GM18873 (cell line): ENCODE results near the gene MEIOB.
"Not testable (repeated sequence)": the region's sequence is repeated elsewhere in the genome, so short reads cannot be mapped to it uniquely, and the experiment has no call there.

ENCODE experiments used
- ATAC-seq: cut with Tn5 transposase; IDR thresholded peaks from one replicate; pipeline ENCODE4 v1.9.1; 2021; ENCODE audit warnings: mild to moderate bottlenecking, moderate library complexity, moderate number of reproducible peaks; ENCODE audit not compliant: unreplicated experiment, low FRiP score

The MEIOB gene

DNA sequence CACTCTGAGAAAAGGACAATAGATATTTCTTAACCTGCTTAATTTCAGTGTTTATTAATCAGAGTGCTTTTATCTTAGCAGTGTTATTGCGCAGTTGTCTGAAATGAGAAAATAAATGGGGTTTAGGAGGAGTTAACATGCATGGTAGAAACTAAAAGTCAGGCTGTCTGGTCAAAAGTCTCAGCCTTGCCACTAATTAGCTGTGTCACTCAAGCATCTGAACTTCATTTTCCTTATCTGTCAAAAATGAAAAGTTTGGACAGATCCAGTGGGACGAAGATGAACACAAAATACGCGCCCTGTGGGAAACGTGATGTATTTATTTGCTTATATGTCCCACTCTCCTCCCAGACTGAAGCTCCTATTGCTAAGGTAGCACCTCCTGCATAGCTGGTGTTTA lies 6.3 kb upstream of the MEIOB start:
- no peak for ATAC-seq

DNA sequence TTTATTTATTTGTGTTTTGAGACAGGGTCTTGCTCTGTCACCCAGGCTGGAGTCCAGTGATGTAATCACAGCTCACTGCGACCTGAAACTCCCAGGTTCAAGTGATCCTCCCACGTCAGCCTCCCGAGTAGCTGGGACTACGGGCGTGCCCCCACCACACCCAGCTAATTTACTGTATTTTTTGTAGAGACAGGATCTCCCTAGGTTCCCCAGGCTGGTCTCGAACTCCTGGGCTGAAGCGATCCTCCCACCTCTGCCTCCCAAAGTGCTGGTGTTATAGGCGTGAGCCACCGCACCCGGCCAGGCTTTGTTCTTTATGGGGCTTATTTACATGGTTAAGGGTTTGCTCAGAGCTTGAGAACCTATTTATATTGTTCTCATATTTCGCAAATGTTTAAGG lies 5.8 kb upstream of the MEIOB start:
- no peak for ATAC-seq

DNA sequence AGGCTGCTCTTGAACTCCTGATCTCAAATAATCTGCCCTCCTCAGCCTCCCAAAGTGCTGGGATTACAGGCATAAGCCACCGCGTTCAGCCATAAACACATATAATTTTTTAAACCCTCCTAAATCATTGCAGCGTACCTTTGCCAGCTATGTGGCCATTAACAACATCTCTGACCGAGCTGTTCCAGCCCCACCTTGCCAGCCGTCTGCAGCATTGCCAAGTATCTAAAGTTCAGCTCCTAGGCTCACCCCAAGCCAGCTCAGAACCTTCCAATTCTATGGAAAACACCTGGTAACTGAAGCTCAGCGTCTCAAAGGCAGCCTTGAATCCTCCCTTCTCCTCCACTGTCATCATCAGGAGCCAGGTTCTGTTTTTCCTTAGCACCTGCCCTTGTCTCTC lies 5.1 kb upstream of the MEIOB start:
- ATAC-seq: no peak

DNA sequence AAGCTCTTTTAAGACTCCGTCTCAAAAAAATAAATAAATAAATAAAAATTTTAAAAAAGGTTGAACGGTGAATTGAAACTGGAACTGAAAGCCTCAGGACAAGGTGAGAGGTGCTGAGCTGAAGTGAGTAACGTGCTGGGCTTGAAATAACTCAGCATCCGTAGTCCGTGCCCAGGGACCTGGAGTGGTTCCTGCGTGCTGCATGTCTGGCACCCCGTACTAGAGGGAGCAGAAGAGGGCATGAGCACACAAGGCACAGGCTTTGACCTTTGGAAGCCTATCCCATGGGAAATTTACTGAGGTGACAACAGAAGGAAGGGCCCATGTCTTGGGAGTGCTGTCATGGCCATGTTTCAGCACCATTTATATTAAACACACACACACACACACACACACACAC lies 4.5 kb upstream of the MEIOB start:
- ATAC-seq: no peak

DNA sequence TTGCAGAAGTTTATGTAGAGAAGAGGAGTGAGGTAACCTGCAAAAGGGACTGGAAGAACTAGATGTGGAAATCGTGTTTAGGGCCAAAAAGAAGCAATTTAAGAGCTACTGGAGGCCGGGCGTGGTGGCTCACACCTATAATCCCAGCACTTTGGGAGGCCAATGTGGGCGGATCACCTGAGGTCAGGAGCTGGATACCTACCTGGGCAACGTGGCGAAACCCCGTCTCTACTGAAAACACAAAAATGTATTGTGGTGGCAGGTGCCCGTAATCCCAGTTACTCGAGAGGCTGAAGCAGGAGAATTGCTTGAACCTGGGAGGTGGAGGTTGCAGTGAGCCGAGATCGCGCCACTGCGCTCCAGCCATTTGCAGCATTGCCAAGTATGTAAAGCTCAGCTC lies 4.1 kb upstream of the MEIOB start:
- ATAC-seq: not testable (repeated sequence)

DNA sequence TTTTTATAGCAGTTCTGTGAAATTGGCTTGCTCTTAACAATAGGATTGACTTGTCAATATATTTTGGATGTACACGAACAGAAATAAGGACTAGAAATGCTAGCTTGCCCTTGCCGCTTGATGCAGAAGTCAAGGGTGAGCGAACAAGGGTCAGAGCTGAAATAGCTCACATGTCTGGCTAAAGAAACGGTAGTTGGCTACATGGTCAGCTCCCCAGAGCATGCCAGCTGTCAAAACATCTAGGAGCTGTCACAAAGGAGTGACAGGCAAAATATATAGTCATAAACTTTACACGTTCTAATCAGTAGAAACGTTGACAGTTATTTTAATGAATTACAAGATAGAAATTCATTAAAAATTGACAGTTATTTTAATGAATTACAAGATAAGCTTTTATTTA lies 2.9 kb upstream of the MEIOB start:
- no peak for ATAC-seq

DNA sequence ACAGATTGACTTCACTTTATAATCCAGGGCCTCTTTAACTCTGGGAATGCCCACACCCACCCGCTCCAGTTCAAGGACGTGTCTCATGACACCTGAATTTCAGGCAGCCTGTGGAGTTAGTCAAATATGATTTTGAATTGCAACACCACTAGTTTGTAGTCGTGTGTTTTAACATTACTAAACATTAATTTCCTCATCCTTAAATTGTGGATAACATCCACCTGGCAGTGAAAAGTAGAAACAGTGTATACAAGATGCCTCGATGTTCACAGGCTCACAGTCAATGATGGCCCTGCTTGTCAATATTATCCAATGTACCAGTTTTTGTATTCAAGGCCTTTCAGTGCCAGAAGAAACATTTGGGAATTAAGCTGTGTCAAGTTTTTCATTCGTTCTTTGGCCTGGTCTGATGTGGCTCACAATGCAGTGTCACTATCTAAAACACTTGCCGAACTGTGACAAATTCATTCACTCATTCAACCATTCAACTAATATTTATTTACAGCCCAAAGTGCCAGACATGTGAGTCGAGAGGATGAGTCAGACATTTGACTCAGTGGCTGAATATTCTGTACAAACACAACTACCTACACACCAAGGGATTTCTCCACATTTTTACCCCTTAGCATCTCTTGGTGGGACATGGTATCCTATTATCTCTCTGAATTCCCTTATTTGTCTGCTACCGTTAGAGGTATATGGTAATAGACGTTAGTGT lies 1.4 kb downstream of the MEIOB start:
- no peak for ATAC-seq

DNA sequence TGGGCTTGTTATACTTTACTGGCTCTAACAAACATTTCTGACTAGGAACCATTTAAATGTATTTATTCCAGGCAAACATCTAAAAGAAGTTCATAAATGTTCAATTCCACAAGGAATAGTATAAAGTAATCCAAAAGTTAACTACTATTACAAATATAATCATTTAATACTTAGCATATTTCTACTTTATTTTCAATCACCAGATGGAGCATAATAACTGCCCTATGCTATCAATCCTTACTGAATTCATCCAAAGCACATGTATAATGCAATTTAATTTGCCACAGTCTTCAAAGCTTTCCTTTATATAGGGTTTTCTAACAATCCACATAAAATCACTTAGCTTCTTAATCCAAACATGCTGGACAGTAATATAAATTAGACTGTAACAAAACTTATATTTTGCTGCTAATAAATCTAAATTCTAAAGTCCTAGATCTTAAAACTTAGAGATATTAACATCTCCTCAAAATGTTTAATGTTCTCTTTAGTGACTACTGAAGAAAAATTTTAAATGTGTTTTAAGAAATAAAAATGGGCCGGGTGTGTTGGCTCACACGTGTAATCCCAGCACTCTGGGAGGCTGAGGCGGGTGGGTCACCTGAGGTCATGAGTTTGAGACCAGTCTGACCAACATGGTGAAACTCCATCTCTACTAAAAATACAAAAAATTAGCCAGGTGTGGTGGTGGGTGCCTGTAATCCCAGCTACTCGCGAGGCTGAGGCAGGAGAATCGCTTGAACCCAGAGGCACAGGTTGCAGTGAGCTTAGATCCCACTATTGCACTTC lies 5.9 kb downstream of the MEIOB start:
- no peak for ATAC-seq

DNA sequence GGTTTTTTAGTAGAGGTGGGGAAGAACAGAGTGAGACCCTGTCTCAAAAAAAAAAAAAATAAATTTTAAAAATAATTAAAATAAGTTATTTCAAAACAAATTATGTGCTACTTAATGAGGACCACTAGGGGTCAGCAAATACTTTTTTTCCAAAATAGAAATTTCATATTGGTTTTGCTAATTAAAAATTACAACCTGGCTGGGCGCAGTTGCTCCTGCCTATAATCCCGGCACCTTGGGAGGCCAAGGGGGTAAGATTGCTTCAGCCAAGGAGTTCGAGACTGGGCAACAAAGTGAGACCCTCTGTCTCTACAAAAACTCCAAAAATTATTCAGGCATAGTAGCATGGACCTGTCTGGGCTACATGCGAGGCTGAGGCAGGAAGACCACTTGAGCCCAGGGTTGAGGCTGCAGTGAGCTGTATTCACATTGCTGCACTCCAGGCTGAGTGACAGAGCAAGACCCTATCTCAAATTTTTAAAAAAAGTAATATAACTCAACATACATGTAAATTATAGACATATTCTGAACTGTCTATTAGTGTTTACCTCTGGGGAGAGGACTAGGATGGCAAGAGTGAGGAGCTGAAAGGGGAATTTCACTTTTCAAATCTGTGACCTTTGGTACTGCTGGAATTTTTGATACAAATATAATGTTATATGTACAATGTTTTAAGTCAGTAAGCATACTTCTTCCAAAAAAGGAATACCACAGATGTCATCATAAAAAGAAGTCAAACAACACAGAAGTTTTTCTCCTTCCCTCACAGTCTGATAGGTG lies 8.1 kb downstream of the MEIOB start:
- no peak for ATAC-seq

DNA sequence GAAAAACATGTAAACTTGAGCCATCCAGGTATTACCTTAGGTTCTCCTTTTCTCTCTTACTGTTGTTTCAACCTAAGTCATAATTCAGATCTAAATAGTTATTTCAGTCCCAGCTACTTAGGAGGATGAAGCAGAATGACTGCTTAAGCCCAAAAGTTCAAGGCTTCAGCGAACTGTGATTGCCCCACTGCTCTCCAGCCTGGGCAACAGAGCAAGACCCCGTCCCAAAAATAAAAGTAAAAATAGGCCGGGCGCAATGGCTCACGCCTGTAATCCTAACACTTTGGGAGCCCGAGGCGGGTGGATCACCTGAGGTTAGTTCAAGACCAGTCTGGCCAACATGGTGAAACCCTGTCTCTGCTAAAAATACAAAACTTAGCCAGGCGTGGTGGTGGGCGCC lies 9.6 kb downstream of the MEIOB start:
- no peak for ATAC-seq

DNA sequence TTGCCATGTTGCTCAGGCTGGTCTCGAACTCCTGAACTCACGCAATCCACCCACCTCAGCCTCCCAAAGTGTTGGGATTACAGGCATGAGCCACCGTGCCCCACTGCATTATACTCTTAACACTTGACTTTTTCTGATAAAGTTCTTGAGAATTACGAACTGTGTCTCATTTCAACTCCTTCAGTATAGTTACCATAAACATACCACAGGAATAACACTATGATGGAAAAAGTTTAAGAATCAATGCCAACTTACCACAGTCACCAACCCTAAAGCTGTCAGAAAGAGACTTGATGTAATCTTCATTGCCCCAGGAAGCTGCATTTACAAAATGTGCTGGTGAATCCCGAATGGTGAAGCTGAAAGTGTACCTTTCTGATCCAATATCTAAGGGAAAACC lies 10.2 kb downstream of the MEIOB start:
- ATAC-seq: no peak

DNA sequence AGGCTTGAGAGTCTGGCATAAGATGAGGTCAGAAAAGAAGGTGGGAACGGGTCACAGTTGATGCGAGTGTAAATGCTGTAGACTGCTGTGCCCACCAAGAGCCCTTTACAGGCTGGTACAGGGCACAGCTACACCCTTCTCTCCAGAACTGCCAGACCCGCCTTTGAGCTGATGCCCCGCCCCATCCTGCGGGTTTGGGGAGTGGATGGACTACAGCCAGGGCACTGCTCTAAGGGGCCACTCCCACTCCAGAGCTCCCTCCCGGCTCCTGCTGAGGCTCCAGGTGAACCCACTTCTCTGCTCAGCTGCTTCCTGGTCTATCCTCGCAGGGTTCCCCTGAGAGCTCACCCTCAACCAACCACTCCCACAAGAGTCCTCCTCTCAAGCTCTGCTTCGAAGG lies 12.3 kb downstream of the MEIOB start:
- no peak for ATAC-seq

DNA sequence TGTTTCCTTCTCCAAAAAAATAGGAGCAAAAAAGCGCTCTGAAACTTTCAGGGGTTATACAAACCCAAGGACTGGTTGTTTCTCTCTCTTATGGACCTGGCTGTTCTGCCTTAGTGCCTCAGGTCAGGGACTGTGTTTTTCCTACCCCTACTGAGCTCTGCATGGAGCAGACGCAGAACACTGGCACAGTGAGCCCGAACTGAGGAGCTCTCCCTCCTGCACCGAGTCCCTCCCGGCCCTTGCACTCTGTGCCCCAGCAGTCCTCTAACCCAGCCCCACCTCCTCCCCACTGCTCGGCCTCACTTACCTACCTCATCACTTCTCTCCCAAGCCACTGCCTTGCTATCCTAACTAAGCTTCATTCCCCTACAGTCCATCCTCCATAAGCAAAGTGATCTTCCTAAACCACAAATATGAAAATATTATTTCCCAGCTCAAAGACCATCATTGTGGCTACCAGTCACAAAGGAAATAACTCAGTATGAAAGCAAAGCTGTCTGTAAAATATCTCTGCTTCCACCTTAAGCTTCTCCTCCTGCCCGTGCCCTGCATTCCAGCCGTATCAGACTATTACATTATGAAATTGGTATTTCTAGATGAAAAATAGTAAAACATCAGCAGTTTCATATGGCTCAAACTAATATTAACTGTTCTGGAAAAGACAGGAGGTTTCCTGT lies 13.6 kb downstream of the MEIOB start:
- ATAC-seq: no peak

DNA sequence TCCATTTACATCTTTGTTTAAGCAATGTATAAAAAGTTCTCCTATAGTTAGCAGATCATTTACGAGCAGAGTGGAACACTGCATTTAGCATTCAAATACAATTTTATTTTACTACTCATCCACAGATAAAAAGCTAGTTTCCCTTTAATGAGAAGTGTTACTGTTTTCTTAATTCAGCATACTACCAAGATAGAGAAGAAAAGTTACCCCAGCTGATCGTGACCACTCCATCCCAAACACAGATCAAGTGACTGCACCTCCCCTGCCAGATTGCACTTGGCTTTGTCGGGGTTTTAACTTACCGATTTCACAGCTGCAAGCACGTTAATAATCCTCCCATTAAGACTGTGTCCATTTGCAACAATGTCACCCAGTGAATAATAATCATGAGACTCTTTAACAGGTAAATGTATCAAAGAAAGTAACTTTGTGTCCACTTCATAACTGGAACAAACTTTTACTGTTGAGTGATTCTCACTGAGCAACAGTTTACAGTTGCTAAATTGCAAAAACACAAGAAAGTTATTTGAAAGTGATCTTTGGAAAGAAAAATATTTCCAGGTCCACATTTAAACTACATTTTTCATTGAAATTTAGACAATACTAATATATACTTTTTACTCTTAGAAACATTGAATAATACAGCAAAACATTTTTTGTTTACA lies 14.4 kb downstream of the MEIOB start:
- ATAC-seq: no peak

DNA sequence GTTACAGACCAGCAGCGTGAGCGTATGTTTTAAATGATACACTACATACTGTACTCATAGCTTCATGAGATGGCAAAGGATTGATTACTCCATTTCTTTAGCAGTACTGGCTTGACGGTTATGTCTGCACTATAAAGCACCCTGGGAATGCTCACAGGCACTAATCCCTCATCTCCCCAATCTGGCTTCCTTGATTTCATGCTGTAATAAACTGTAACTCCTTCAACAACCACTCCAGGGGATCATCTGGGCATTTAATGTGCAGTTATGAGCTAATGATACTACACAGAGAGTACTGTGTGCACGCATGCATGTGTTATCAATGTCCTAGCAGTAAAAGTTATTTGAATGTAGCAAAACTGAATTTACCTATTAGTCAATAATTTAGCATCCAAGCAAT lies 20.2 kb downstream of the MEIOB start:
- no peak for ATAC-seq

DNA sequence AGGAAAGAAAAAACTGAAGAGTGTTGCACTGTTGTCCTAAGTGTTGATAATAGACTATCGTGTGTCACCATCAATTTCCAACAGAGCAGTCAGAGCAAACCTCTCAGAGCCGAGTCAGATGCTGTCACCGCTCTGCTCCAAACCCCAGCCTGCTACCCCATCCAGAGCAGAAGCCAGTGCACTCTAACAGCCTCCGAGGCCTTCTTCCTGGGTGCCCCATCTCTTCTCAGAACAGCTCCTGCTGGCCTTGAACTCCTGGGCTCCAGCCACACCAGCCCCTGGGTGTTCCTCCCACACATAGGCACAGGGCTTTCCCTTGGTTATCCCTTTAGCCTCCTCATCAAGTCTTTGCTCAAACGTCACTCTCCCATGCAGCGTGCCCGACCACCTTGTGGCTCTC lies 21.0 kb downstream of the MEIOB start:
- no peak for ATAC-seq

DNA sequence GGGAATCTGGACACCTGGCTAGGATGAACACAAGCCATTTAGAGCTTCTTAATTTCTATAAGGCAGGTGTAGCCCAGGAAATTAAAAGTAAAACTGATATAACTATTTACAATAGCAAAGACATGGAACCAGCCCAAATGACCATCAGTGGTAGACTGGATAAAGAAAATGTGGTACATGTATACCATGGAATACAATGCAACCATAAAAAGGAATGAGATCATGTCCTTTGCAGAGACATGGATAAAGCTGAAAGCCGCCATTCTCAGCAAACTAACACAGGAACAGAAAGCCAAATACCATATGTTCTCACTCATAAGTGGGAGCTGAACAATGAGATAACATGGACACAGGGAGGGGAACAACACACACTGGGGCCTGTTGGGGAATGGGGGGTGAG lies 25.5 kb downstream of the MEIOB start:
- no peak for ATAC-seq

DNA sequence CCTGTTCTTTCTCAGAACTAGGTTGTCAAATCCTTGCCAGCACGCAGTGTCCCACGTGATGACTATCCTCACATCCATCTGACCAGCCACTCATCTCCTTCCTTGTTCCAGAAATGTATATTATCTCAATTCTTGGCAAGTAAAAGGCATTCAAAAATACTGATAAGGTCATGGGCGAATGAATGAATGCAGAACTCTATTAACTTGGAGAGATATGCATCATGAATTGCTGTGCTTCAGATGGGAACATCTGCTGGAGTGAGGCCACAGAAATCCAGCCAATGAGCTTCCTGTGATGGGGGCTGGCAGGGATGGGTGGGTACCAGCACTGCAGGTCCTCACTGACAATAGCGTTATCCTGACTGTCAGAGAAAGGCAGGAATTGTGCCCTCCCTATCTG lies 26.0 kb downstream of the MEIOB start:
- no peak for ATAC-seq

DNA sequence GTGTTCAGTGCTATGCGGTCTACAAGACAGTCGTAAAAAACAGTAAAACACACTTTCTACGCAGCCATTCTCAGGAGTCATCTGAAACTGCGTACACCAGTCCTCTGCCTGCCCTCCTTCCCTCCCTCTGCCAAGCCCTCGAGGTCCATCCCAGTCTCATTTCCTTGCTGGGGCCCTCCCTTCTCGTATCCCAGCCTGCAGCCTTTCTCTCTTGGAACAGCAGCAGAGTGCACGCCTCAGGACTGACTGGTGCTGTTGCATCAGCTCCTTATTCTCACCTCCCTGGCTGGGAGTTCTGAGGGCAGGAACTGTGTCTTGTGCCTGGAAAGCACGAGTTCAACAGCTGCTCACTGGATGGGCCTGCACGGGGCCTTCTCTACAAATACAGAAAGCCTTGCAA lies 32.4 kb downstream of the MEIOB start:
- no peak for ATAC-seq

DNA sequence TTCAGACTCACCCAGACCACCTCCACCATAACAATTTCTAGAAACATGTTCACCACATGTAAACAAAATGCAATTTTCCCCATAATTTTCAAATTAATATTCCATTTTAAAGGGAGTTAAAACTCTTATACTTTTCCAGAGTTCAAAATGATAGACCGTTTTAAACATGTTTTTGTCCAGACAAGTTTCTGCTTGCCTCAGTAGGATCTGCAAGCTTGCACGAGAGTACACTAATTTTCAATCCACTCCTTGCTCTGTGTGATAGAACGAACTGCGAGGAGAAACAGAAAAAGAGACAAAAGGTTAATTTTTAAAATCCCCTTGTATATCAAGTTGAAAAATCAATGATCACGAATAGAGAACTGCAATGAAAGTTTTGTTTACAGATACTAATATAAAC lies 37.9 kb downstream of the MEIOB start:
- no peak for ATAC-seq
